ENCODE data around the gene GNB1.
"Not testable (repeated sequence)": the region's sequence is repeated elsewhere in the genome, so short reads cannot be mapped to it uniquely, and the experiment has no call there.

The GNB1 gene

GRCh38 chr1:1890506-1891348 lies at the start of gene GNB1:
GNB1 (minus strand) TSS chr1:1891087; CDS start chr1:1825453, 65,634 bp downstream.
- DNase-seq (ENCODE audit: low read depth in 2 of 2): peak; percentile 65 to 84

- DNase-seq (ENCODE audit: low read depth in 2 of 2): no peak
Observed at GRCh38 chr1:1940123-1940425, 49.2 kb upstream of the GNB1 start.

GRCh38 chr1:1939296-1940122 lies 48.6 kb upstream of the GNB1 start:
- DNase-seq (ENCODE audit: low read depth in 2 of 2): no peak

GRCh38 chr1:1938613-1939295 lies 47.9 kb upstream of the GNB1 start:
- no peak for DNase-seq (ENCODE audit: low read depth in 2 of 2)

- no peak for DNase-seq (ENCODE audit: low read depth in 2 of 2)
Observed at GRCh38 chr1:1938276-1938573, 47.3 kb upstream of the GNB1 start.

- no peak for DNase-seq (ENCODE audit: low read depth in 2 of 2)
Observed at GRCh38 chr1:1937549-1938275, 46.8 kb upstream of the GNB1 start.

- DNase-seq (ENCODE audit: low read depth in 2 of 2): no peak
Observed at GRCh38 chr1:1937061-1937460, 46.2 kb upstream of the GNB1 start.

GRCh38 chr1:1934848-1935247 lies 44.0 kb upstream of the GNB1 start:
- DNase-seq (ENCODE audit: low read depth in 2 of 2): not testable (repeated sequence)

- no peak for DNase-seq (ENCODE audit: low read depth in 2 of 2)
Observed at GRCh38 chr1:1929639-1930545, 39.0 kb upstream of the GNB1 start.

- DNase-seq (ENCODE audit: low read depth in 2 of 2): no peak
Observed at GRCh38 chr1:1929102-1929638, 38.3 kb upstream of the GNB1 start.

- no peak for DNase-seq (ENCODE audit: low read depth in 2 of 2)
Observed at GRCh38 chr1:1928231-1929101, 37.6 kb upstream of the GNB1 start.

- DNase-seq (ENCODE audit: low read depth in 2 of 2): no peak
Observed at GRCh38 chr1:1927751-1928150, 36.9 kb upstream of the GNB1 start.

- no peak for DNase-seq (ENCODE audit: low read depth in 2 of 2)
Observed at GRCh38 chr1:1926886-1927660, 36.2 kb upstream of the GNB1 start.

- no peak for DNase-seq (ENCODE audit: low read depth in 2 of 2)
Observed at GRCh38 chr1:1926346-1926811, 35.5 kb upstream of the GNB1 start.

GRCh38 chr1:1925437-1926345 lies 34.8 kb upstream of the GNB1 start:
- no peak for DNase-seq (ENCODE audit: low read depth in 2 of 2)

GRCh38 chr1:1924849-1925248 lies 34.0 kb upstream of the GNB1 start:
- DNase-seq (ENCODE audit: low read depth in 2 of 2): no peak

GRCh38 chr1:1924386-1924785 lies 33.5 kb upstream of the GNB1 start:
- DNase-seq (ENCODE audit: low read depth in 2 of 2): no peak

Measured in stimulated activated CD8-positive, alpha-beta memory T cell treated with anti-CD3 and anti-CD28 coated beads, Interleukin-15, amount 100 ng/mL, for 4 hours (primary cell).